Stimulated activated CD4-positive, alpha-beta T cell treated with anti-CD3 and anti-CD28 coated beads, TNF-alpha, amount 100 ng/mL, for 1 hour (primary cell): ENCODE data around the gene SIRT7.

ENCODE experiments used
- DNase-seq, 3 donors: peaks; one replicate each; pipeline ENCODE4 v3.0.0-alpha.2; 2020; ENCODE audit warnings: low read depth in 3 of 3, low spot score in 1 of 3

Gene SIRT7, protein sequence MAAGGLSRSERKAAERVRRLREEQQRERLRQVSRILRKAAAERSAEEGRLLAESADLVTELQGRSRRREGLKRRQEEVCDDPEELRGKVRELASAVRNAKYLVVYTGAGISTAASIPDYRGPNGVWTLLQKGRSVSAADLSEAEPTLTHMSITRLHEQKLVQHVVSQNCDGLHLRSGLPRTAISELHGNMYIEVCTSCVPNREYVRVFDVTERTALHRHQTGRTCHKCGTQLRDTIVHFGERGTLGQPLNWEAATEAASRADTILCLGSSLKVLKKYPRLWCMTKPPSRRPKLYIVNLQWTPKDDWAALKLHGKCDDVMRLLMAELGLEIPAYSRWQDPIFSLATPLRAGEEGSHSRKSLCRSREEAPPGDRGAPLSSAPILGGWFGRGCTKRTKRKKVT

DNA sequence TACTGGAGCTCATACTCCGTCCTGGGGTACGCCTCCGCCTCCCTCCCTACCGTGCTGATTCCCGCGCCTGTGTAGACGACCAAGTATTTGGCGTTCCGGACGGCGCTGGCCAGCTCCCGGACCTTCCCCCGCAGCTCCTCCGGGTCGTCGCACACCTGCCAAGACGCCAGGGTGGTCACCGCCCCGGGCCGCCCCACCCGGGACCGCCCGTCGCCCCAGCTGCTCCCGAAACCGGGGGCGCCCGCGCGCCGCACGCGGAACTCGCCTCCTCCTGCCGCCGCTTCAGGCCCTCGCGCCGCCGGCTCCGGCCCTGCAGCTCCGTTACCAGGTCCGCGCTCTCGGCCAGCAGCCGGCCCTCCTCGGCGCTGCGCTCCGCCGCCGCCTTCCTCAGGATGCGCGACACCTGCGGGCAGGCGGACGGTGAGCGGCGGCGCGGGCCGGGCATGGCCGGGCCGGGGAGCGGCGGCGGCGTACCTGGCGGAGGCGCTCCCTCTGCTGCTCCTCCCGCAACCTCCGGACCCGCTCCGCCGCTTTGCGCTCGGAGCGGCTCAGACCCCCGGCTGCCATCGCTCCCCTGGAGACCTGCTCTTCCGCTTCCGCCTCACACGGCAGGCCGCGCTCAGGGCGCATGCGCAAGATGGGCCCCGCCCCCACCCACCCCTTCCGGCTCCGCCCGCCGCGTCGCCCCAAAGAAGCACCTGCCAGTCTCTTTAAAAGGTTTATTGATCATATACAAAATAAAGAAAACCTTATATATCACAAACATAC lies at the start of gene SIRT7:
Gene SIRT7, minus strand, starts transcription at position 612 of the 768 bp plus-strand sequence. Its CDS starts 45 bp downstream, at position 567.
- peak; percentile 66 to 77 (median 70) for DNase-seq

- no peak for DNase-seq
Observed at GRCh38 chr17:81967244-81967532, 49.2 kb upstream of the SIRT7 start.

GRCh38 chr17:81966343-81967243 lies 48.6 kb upstream of the SIRT7 start:
- no peak for DNase-seq

DNA sequence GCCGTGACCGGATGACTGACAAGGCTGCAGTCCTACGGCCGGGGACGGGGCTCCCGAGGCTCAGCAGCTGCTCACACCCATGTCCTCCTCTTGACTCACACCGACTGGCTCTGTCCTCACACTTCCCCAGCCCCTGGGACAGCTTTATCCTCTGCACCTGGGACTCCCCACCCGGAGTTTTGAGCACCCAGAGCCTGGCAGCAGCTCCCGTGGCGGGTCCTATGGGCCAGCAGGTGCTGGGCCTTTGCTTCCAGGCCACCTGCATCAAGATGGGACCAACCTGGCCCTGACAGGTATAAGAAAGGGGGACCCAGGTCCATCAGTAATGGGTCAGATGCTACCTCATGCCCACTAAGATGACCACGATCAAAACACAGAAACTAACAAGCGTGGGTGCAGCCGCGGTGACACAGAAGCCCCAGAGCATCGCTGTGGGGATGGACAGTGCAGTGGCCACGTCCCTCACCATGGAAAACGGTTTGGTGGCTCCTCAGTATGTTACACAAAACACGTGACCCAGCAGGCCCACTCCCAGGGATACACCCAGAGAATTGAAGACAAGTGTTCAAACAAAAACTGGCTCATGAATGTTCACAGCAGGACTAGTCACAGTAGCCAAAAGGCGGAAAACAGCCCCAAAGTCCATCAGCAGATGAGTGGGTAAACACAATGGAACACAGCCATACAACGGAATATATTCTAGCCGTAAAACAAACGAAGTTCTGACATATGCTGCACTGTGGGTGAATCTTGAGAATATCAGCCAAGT lies 46.3 kb upstream of the SIRT7 start:
- DNase-seq: no peak

- no peak for DNase-seq
Observed at GRCh38 chr17:81962499-81963441, 44.8 kb upstream of the SIRT7 start.

DNA sequence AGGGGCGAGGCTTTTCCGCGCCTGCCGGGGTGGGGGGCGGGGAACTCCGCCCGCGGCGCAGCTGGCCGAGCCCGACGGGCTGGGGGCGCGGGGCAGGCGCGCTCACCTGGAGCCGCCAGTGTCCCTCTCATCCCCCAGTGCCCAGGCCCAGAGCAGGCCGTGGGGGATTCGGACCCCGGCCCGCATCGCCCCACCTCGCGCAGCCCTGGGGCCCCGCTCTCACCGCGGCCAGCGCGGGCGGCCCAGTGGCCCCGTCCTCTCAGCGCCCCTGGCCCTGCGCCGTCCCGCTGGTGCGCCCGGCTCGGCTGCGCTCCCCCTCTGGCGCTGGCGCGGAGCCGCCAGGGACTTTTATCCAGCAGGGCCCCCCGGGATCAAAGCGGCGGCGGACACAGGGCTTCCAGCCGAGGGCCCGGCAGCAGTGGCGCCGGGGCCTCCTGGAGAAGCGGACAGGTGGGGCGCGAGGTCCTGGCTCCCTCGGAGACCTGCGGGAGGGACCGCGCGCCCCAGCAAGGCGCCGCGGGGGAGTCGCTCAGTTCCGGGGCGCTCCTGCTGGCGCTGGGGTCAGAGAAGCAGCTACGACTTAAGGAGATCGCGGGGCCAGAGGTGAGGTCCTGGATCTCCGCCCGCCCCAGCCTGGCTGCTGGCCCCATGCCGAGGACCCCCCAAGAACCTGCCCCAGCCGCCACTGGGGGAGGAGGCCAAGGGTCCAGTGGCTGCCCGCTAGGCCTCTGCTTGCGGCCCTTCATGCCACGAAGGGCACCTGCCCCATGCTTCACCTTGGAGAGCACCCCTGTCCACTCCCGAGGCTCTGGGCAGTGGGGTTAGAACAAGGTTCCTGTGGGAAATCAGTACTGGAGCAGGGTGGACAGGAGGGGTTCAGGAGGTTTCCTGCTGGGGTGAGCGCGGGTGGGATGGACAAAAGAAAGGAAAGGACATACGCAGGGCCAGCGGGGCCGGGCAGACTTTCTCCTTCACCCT lies 43.8 kb upstream of the SIRT7 start:
- DNase-seq: no peak

- DNase-seq: no peak
Observed at GRCh38 chr17:81961087-81961511, 43.1 kb upstream of the SIRT7 start, which contains the start of gene NOTUM. Gene NOTUM, minus strand, starts transcription at chr17:81961187. Its CDS starts 278 bp downstream, at chr17:81960909.

DNA sequence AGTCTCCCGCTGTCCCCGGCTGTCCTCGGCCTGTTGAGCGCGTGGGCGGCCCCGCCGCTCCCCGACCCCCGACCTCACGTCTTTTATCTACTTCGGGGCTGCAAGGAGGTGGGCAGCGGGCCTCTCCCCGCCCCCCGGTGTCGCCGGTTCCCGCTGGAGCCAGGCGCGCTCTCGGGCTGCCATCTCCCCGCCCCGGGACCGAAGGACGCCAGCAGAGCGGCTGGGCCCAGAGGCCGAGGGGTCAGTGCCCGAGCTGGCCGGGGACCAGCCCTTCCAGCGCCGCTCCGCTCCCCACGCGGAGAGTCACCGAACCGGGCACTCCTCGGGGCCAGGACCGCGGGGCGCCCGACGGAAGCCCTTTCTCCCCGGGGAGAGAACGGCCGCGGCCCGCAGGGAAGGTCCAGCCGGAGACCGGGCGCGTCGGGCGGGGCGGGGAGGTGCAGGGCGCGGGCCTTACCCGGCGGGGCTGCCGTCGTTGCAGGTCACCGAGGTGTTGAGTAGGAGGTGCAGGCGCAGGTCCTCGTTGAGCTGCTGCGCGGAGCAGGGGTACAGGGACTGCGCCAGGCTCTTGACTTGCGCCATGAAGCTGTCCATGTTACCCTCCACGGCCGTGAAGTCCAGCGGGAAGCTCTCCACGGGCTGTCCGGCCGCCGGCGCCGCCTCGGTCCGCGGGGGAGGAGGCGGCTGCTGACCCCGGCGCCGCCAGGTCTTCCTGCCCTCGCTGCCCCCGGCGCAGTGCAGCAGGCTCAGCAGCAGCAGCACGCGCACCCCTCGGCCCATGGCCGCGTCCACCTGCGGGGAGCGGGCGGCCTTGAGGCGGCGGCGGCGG lies 42.4 kb upstream of the SIRT7 start:
- no peak for DNase-seq

GRCh38 chr17:81959362-81960129 lies 41.6 kb upstream of the SIRT7 start:
- peak; percentile 54 to 81 (median 77) for DNase-seq

DNA sequence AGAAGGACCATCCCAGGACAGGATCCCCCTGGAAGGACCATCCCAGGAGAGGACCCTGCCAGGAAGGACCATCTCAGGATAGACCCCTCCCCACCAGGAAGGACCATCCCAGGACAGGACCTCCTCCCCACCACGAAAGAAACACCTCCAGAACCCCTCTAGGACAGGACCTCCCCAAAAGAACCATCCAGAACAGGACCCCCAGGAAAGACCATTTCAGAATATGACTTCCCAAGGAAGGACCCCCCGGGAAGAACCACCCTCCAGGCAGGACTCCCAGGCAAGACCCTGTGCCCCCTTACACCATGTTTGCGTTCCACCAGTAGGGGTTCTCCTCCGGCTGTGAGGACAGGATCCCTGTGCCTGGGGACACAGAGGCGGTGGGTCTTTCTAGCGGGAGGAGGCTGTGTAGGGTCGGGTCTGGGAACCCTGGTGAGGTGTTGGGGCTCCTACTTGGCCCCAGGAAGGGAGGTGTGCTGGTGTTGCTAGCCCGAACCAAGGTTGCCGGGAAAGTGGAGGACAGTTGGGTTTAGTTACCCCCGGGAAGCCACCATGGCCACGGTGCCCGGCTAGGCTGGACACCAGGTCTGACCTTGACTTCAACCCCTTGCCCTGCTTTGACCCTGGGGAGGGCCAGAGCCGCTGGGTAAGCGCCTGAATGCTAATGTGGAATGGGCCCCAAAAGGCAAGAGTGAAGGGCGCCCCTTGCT lies 40.8 kb upstream of the SIRT7 start:
- no peak for DNase-seq

GRCh38 chr17:81957691-81958432 lies 39.9 kb upstream of the SIRT7 start:
- DNase-seq: no peak

- DNase-seq: no peak
Observed at GRCh38 chr17:81956607-81957589, 38.9 kb upstream of the SIRT7 start.

GRCh38 chr17:81955756-81956544 lies 38.0 kb upstream of the SIRT7 start:
- DNase-seq: no peak
